ENCODE measurements around the gene VPS8.

The VPS8 gene, protein sequence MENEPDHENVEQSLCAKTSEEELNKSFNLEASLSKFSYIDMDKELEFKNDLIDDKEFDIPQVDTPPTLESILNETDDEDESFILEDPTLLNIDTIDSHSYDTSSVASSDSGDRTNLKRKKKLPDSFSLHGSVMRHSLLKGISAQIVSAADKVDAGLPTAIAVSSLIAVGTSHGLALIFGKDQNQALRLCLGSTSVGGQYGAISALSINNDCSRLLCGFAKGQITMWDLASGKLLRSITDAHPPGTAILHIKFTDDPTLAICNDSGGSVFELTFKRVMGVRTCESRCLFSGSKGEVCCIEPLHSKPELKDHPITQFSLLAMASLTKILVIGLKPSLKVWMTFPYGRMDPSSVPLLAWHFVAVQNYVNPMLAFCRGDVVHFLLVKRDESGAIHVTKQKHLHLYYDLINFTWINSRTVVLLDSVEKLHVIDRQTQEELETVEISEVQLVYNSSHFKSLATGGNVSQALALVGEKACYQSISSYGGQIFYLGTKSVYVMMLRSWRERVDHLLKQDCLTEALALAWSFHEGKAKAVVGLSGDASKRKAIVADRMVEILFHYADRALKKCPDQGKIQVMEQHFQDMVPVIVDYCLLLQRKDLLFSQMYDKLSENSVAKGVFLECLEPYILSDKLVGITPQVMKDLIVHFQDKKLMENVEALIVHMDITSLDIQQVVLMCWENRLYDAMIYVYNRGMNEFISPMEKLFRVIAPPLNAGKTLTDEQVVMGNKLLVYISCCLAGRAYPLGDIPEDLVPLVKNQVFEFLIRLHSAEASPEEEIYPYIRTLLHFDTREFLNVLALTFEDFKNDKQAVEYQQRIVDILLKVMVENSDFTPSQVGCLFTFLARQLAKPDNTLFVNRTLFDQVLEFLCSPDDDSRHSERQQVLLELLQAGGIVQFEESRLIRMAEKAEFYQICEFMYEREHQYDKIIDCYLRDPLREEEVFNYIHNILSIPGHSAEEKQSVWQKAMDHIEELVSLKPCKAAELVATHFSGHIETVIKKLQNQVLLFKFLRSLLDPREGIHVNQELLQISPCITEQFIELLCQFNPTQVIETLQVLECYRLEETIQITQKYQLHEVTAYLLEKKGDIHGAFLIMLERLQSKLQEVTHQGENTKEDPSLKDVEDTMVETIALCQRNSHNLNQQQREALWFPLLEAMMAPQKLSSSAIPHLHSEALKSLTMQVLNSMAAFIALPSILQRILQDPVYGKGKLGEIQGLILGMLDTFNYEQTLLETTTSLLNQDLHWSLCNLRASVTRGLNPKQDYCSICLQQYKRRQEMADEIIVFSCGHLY (N-terminal part only)

DNA sequence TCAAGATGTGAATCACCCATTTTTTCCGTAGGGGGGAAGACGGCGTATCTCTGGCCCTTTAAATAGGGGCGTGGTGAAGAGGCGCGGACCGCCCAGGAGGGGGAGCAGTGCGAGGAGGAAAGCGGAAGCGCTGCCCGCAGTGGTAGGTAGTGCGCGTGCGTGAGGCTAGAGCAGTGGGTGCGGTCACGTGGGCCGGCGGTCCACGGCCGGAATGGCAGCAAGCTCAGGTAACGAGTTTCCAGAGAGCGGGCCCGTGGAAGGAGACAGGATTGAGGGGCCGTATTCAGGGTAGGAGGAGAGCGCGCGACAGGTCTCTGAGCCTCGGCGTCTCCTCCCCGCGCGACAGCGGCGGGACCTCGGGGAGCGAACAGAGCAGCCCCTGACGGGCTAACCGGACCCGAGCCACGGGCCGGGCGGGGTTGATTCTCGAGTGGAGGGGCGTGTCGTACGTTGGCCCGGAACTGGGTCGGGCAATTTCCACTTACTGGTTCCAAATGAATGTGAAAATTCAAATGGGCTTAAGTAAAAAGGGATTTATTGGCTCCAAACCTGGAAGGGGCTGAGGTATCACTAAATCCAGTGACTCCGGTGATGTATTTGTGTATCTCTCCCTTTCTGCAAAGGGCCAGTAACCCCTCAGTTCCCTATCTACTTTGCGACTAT is at the start of gene VPS8:
Gene VPS8, plus strand, starts transcription at position 168 of the 663 bp plus-strand sequence. CDS start 12,467 bp downstream, outside the sequence.
- DNase-seq (ENCODE audit: low spot score) = peak; percentile 98

DNA sequence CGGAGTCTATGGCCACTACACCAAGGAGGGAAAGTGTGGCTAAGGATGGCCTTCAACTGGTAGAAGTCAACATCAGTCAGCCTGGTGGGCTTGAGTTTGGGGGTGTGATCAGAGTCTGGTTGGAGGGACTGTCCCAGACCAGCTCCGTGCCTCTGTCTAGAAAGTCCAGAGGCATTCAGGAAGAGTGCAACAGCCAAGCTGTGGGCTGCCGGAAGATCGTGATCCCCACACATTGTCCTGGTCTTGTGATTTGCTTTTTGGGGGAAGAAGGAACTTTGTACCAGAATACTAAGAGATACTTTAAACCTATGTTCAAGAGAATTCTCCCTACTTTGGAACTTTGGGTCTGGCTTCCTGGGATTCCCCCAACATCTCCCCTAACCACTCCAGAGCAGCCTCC is 47.8 kb upstream of the VPS8 start:
- no peak for DNase-seq (ENCODE audit: low spot score)

DNA sequence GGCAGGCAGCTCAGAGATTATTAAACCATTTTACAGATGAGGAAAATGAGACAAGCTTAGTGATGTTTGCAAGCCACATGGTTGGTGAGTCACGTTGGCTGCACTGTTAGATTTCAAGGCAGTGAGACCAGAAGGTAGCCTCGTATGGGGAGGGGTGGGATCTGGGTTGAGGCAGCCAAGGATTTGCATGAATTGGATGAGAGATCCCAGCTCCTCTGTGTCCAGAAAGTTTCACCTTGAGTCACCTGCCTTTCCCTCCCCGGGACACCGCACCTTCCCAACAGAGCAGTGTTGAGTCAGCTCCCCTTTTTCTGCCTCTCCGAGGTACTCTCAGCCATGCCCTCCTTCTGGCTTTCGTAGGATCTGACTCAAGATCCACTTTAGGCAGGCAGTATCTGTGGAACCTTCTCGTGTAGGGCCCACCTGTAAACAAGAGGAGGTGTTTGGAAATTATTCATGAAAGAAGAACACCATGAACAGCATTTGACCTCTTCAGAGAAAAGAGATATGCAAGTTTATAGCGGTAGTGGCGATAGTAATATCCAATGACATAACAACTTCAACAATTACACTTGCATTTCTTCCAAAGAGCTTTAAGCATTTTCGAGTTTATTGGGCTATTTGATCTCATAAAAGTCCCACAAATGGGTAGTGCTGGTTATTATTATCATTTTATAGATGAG is 46.8 kb upstream of the VPS8 start:
- peak; percentile 77 for DNase-seq (ENCODE audit: low spot score)

DNA sequence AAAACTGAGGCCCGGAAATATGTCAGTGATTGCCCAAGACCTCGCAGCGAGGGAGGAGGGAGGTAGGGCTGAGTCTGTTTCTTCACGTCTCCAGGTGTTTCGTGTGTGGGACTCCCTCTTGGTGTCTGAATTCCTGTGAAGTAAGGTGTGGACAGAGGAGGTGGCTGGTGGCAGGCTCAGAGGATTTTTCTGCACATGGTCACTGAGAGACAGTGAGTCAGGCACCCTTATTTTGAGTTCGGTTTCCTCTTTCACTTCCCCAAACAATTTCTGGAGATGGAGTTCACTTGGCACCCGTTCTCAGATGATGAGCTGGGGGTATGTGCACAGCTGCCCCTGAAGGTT is 46.3 kb upstream of the VPS8 start:
- DNase-seq (ENCODE audit: low spot score) = peak; percentile 73

DNA sequence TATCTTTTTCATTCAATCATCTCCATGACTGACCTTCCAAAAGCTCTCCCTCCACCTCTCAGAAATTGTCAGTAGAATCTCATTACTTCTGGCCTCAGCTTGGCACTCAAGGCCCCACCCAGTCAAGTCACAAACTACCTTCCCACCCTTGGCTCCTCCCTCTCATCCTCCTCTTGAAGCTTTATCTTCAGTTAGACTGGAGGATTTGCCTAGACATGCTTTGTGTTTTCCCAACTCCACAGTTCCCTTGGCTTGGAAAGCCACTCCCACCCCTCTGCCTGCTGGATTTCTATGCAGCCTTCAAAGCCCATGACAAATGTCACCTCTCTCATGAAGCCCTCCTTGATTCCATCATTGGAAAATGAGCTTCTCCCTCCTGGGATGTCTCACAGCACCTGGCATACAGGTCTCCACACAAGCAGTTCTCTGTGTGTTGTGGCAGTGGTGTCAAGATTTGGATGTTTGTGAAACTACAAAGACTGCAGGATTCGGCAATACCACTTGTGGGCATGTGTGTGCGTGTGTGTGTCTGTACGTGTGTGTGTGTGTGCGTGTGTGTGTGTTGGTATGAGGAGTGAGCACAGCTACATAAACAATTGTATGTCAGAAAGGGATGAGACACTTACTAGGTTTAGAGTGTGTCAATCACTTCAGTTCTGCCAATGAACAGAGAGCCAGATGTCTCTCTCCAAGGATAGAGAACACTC is 45.3 kb upstream of the VPS8 start:
- DNase-seq (ENCODE audit: low spot score) = peak; percentile 83

DNA sequence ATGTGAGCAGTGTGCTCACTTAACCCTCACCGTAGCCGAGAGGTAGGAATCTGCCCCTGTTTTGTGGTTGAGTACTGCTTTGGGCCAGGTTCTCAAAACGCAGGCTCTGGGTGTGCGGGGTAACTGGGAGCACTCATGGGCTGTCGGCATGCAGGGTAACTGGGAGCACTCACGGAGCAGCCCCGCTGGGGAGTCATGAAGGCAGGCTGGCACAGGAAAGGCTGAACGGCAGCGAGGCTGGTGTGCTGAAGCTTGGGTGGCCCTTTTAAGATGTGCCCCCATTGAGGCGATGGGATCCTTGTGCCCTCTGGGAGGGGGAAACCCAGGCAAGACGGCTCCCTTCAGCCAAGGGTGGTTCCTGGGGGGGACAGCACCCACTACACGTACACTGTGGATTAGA is 44.6 kb upstream of the VPS8 start:
- no peak for DNase-seq (ENCODE audit: low spot score)

DNA sequence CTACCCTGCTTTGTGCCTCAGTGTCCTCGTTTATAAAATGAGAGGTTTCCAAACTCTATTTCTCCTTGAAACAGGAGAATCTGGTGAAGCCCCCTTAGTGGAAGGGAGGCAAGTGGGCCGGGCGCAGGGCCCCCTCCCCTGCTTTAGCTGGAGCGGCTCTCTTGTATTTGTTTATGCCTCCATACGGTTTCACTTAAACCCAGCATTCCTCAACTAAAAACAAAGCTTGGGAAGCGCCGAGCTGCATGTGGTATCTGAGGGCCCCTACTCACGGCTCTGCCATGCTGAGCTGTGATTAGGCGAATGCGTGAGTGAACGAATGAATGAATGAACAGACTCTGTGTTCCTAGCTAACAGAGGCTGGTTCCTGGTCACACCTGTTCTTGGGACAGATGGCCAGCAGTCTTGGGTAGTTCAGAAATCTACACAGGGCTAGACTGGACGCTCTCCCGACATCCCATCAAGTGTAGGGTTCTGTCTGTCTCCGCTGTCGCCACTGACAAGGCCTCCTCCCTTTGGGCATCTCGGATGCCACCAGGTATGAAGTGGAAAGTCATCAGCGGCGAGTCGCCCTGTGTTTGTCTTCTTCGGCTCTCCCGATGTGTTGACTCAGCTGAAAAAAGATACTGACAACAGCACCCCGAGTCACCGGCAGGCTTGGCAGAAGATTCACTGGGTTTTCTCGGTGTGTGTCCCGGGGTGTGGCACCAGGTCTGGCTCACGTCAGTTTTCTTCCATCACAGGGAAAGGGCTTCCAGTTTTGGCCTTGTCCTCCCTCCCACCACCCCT is 42.4 kb upstream of the VPS8 start:
- DNase-seq (ENCODE audit: low spot score) = no peak

DNA sequence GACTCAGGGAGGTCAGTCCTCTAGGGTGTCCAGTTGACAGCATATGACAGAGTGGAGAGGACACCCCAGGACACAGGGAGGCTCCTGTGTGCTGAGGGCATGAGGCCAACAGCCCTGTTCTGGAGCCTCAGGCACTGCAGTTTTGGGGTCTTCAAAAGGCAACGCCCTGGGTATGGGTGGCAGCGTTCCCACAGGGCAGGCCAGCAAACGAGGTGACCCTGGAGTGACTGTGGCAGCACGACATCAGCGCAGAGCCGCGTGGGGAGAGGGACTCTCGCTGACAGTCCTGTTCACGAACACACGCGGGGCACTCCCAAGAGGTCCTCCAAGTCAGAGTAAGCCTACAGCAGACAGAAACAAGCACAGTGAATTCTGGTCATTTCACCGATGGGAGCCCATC is 41.4 kb upstream of the VPS8 start:
- no peak for DNase-seq (ENCODE audit: low spot score)

DNA sequence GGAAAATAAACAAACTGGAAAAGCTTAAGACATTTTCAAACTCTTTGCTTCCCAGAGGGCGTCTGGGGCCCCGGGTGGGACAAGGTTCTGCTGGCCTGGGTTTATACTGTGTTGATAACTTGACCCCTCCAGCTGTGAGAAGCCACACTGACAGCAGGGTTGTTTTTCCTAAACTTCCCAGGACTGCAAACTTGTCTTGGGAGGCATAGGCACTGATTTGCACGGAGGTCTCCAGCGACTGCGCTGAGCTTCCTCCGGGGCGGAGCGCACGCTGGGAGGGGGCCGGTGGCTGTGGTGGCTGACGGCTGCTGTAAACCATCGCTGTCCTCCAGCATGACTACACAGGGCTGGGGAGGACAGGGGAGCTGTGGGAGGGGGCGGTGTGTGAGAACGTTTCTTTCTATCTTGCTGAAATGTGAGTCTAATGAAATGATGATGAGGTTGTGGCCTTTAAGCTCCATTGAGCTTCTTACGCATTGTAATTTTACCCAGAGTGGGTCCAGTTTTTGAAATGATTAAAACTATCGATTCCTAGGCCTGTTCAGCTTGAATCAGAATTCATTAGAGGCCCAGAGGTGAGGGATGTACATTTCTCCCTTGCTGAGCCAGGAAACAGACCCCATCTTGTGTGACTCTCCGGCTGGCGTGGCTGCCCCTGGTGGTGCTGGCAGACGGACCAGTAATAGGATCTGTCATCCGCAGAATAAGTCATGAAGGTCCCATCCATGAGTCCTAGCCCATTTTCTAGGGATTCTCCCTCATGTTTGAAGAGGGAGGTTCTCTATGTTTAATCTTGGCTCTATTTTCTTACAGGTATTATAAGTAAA is 40.5 kb upstream of the VPS8 start:
- DNase-seq (ENCODE audit: low spot score) = no peak

DNA sequence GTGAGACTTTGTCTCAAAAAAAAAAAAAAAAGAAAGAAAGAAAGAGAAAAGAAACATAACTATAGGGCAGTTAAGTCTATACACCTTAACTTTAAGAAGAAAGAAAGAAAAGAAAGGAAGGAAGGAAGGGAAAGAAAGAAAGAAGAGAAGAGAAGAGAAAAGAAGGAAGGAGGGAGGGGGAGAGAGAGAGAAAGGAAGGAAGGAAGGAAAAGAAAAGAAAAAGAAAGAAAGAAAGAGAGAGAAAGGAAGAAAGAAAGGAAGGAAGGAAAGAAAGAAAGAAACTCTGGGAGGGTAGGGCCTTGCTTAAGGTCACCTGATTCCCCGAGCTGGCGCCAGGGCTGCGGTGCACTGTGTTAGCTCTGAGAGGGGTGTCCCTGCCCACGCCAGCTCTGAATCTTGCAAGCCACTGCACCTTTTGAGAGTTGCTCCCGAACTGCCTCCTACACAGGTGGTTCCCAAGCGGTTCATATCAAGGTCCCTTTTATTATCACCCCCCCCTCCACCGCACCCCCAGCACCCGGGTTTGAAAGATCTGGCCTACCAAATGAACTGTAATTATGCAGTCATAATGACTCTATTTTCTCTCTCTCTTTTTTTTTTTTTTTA is 39.2 kb upstream of the VPS8 start:
- DNase-seq (ENCODE audit: low spot score) = no peak

DNA sequence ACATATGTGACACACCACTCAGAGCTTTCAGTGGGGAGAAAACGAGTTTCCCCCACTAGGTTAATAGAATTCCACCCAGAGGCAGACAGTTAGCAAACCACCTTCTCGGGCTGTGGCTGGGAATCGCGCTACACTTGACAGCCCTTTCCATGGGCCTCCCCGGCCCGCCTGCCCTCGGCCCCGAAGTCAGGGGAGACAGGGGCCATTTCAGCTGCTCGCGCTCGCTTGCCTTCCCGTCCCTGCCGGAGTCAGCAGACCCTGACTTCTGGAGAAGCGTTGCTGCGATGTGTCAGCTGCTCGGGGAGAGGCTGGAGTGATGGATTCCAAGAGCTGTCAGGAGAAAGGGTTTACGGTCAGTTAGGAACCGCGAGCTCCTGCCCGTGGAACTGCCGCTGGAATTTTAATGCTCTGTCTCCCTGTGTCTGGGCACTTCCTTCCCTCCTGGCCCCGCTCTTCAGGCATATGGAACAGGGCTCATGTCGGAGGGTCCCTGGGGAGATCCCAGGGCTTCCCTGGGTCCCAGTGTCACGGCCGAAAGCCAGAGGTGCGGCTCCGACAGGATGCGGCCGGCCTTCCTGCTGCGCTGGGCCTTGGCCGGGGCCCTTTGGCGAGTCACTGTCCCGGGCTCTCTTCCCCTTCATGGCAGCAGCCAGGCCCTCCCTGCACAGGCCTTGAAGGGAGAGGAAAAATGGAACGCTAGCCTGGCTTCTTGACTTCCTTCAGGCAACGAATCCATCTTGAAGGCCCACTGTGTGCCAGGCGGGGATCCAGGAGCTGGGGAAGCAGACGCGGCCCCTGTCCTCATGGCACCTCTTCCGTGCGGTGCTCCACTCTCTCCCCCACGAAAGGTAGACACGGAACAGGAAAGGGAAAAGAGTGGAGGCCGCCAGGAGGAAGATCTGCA is 38.4 kb upstream of the VPS8 start:
- no peak for DNase-seq (ENCODE audit: low spot score)

DNA sequence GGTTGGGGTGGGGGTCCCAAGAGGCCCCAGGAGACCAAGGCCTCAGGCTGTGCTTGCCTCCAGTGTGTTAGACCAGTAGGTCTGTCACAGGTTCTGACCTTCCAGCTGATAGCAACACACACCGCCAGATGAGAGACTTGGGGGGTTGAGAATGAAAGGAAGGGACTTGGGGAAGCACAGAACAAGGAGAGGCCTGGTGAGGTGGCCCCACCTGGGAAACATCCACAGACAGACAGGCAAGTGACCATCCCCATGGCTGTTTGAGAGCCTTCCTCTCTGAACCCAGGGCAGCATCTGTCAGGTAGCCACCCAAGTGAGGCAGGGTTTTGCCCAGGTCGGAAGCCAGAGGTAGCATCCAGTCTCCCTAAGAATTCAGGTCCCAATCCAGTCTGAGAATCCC is 35.0 kb upstream of the VPS8 start:
- DNase-seq (ENCODE audit: low spot score) = no peak

DNA sequence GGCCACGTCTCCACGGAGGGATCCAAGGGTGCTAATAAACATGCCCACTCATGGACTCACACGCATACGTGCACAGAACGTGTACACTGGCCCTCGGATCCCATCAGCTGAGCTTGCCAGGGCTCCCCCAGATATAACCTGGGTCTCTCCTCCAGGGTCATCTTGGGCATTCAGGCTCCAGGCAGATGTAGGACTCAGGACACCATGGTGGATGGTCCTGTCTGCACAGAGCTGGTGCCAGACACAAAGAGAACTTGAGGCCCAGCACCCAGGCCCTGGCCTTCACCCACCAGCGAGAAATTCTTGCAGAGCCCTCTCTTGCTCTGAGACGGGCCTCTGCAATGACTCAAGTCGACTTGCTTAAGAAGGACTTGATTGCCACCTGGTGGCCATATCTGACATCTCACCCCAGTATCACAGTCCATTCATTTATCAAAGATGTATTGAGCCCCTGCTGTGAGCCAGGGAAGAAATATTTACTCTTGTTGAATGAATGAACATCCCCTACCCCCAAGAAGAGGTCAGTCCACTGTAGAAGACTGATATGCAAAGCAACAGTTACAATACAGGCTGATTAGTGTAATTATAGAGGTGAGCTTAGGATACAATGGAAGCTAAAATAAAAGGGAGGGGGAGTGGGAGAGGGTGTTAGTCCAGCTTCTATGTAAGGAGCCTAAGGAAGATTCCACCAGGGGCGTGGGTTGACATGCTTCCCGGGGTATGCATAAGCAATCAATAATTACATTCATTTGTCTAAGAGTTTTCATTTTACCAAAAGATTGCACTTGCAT is 34.2 kb upstream of the VPS8 start:
- peak; percentile 83 for DNase-seq (ENCODE audit: low spot score)

DNA sequence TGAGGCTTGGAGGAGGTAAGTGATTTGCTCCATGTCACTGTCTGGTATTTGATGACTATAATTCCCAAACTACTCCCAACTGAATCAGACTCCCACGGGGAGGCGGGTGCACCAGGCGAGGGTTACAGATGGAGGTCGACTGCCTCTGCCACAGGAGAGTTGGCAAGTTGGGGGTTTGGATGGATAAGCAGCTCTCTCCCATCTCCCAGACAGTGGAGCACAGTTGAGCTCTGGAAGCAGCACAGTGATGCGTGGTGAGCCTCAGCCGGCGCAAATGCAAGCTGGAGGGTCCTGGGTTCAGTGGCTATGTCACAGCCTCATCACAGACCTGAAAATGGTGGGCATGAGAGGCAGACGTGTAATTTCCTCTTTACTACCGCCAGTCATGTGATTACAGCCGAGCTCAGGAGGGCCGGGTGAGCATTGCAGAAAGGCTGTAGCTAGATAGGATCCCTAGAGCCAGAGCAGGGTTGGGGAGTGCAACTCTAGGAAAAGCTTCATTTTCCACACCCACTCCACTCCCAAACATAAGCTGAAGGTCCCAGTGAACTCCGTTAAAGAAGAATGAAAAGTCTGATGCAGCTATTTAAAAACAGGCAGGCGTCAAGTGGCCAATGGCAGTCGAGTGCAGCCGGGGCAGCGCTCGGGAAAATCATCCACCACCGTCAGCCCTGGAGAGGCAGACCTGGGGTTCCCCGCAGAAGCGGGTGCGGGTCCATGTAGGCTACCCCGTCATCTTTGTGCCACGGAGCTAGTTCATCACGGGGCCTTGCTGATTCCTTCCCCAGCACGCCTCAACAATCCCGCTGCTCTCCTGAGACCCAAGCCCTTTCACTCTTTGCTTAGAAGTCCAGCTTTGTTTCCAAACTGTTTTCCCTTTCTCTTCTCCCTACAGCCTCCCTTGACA is 33.3 kb upstream of the VPS8 start:
- DNase-seq (ENCODE audit: low spot score) = no peak

DNA sequence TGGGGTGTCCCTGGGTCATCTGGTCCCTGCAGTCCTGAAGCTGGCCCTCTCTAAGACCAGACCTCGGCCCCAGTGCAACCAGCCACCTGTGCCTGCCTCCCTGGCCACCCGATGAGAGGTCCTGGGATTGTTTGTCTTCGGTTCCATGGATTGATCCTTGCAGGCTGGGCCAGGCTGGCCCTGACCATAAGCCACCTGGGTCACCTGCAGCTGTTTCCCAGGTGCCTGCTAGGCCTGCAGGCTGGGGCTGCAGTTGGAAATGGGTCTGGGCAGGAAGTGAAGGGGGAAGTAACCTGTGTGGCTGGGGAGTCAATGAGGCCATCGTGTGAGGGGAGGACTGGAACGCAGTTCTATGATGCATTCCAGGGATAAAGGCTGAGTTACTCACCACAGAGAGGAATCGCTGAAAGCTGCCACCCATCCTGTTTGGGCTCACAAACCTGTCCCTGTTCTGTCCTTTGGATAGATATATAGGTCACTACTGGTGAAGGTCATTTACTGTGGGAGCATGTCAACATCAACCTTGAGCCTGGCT is 30.9 kb upstream of the VPS8 start:
- no peak for DNase-seq (ENCODE audit: low spot score)
